WTC11 (cell line): ENCODE results near the gene HINFP. TPM values are rescaled to one million over a fixed set of nuclear protein-coding genes. Genes with fewer than 3 reads are reported as not detected.
A peak's percentile ranks its signal among the peaks of the same experiment; 100 is the strongest.
"Not testable (repeated sequence)": the region's sequence is repeated elsewhere in the genome, so short reads cannot be mapped to it uniquely, and the experiment has no call there.

Source experiments
- ATAC-seq: fragments of 200-7000 bp; cut with Tn5 transposase; 2 replicates; pipeline ENCODE4 v1.10.0; 2021; ENCODE audit warnings: mild to moderate bottlenecking, moderate library complexity
- CTCF ChIA-PET: fragments of 300-600 bp; sonication (Branson Sonifier 250); formaldehyde crosslinking; loops from one replicate; lab custom pipeline; 2021; ENCODE audit warnings: antibody characterized with exemption; lab: Charles Lee
- POLR2A ChIA-PET: fragments of 350-600 bp; sonication (Branson Sonifier 250); formaldehyde crosslinking; loops from one replicate; lab custom pipeline; 2021; ENCODE audit warnings: antibody characterized with exemption; lab: Charles Lee
- DNase-seq: peaks from one replicate; pipeline ENCODE4 v3.0.0; 2021; ENCODE audit warnings: low spot score
- H3K27ac Mint-ChIP-seq: 2 replicates; pipeline ENCODE4 v1.8.0; 2021; ENCODE audit warnings: mixed read lengths
- H3K27me3 Mint-ChIP-seq: 2 replicates; pipeline ENCODE4 v1.8.0; 2021; ENCODE audit warnings: low read depth, mild to moderate bottlenecking, moderate library complexity, mixed read lengths
- H3K36me3 Mint-ChIP-seq: 2 replicates; pipeline ENCODE4 v1.8.0; 2021; ENCODE audit warnings: mixed read lengths
- H3K4me1 Mint-ChIP-seq: 2 replicates; pipeline ENCODE4 v1.8.0; 2022; ENCODE audit warnings: mixed read lengths
- H3K4me3 Mint-ChIP-seq: 2 replicates; pipeline ENCODE4 v1.8.0; 2021; ENCODE audit warnings: mild to moderate bottlenecking, moderate library complexity, mixed read lengths
- H3K9me3 Mint-ChIP-seq: 2 replicates; pipeline ENCODE4 v1.8.0; 2021; ENCODE audit warnings: mixed read lengths
- ATF1 ChIP-seq: sonication (generic); formaldehyde crosslinking; IDR thresholded peaks from 2 replicates; pipeline ENCODE4 v1.8.1; 2023; ENCODE audit warnings: mild to moderate bottlenecking, moderate library complexity, missing genetic modification reagents
- E2F5 ChIP-seq: sonication (generic); formaldehyde crosslinking; IDR thresholded peaks from 2 replicates; pipeline ENCODE4 v1.8.1; 2022; ENCODE audit warnings: mild to moderate bottlenecking, moderate library complexity, missing genetic modification reagents
- FOXK1 ChIP-seq: sonication (generic); formaldehyde crosslinking; IDR thresholded peaks from 2 replicates; pipeline ENCODE4 v1.8.0; 2022; ENCODE audit warnings: mild to moderate bottlenecking, moderate library complexity, missing genetic modification reagents
- FOXP4 ChIP-seq: sonication (generic); formaldehyde crosslinking; IDR thresholded peaks from 2 replicates; pipeline ENCODE4 v1.8.0; 2022; ENCODE audit warnings: mild to moderate bottlenecking, missing genetic modification reagents
- NR2C2 ChIP-seq: sonication (generic); formaldehyde crosslinking; IDR thresholded peaks from 2 replicates; pipeline ENCODE4 v1.8.0; 2022; ENCODE audit warnings: mild to moderate bottlenecking, missing genetic modification reagents
- OVOL2 ChIP-seq: fragments of 250-450 bp; sonication (Bioruptor Pico); IDR thresholded peaks from 2 replicates; pipeline ENCODE4 v1.9.0; 2021; ENCODE audit warnings: mild to moderate bottlenecking, borderline replicate concordance
- SMAD3 ChIP-seq: sonication (generic); formaldehyde crosslinking; IDR thresholded peaks from 2 replicates; pipeline ENCODE4 v1.8.0; 2022; ENCODE audit warnings: missing genetic modification reagents, mild to moderate bottlenecking, borderline replicate concordance
- STAT6 ChIP-seq: sonication (generic); formaldehyde crosslinking; conservative IDR thresholded peaks from 2 replicates; pipeline ENCODE4 v1.8.1; 2023; ENCODE audit warnings: mild to moderate bottlenecking, low read depth, missing genetic modification reagents, moderate library complexity
- TCF7 ChIP-seq: sonication (generic); formaldehyde crosslinking; IDR thresholded peaks from 2 replicates; pipeline ENCODE4 v1.8.0; 2022; ENCODE audit warnings: mild to moderate bottlenecking, low read depth, missing genetic modification reagents, moderate library complexity
- TP53 ChIP-seq: sonication (generic); formaldehyde crosslinking; IDR thresholded peaks from 2 replicates; pipeline ENCODE4 v1.8.1; 2023; ENCODE audit warnings: mild to moderate bottlenecking, missing genetic modification reagents
- ZNF121 ChIP-seq: sonication (generic); formaldehyde crosslinking; IDR thresholded peaks from 2 replicates; pipeline ENCODE4 v1.8.0; 2023; ENCODE audit warnings: missing genetic modification reagents
- ZNF532 ChIP-seq: fragments of 250-450 bp; sonication (Bioruptor Pico); IDR thresholded peaks from 2 replicates; pipeline ENCODE4 v1.9.0; 2021; ENCODE audit warnings: mild to moderate bottlenecking, borderline replicate concordance
- total RNA-seq: library from RNA; stranded (reverse); gene quantifications from 3 replicates; pipeline ENCODE4 v1.2.3, GENCODE V29; 2021

HINFP gene
- total RNA-seq, 1 experiment from 2014 or later = 35.4 TPM

- no peaks in the 10 kb centered on the region; the same call in 1 of the 2 replicates for H3K27me3 Mint-ChIP-seq
- H3K4me1 Mint-ChIP-seq = peaks cover 15% of the 10 kb centered on the region
- ATAC-seq (no peak), DNase-seq (no peak)
- POLR2A ChIA-PET = no interaction called here
- no peak for TF ChIP-seq FOXP4
- TF ChIP-seq STAT6 (CRISPR knock-in tag) = no peak
- no peak for TF ChIP-seq ZNF532
- no peak for TF ChIP-seq TP53 (CRISPR knock-in tag)
- no peak for TF ChIP-seq SMAD3 (CRISPR knock-in tag)
- no peak for TF ChIP-seq NR2C2 (CRISPR knock-in tag)
- no peak for TF ChIP-seq ATF1 (CRISPR knock-in tag)
- no peak for TF ChIP-seq TCF7 (CRISPR knock-in tag)
- TF ChIP-seq OVOL2 = no peak
- no peak overlapping the region for H3K27ac Mint-ChIP-seq
- no peaks in the 10 kb centered on the region for H3K9me3 Mint-ChIP-seq
- H3K4me3 Mint-ChIP-seq = no peak overlapping the region
- CTCF ChIA-PET = no interaction called here
- no peaks in the 10 kb centered on the region for H3K36me3 Mint-ChIP-seq
Measured at GRCh38 chr11:119161871-119162270, 40.5 kb downstream of the HINFP start.

GRCh38 chr11:119166368-119167076 lies 45.1 kb downstream of the HINFP start:
- H3K4me3 Mint-ChIP-seq = no peak overlapping the region
- no peaks in the 10 kb centered on the region for H3K9me3 Mint-ChIP-seq
- H3K27ac Mint-ChIP-seq = no peak overlapping the region
- H3K27me3 Mint-ChIP-seq = no peaks in the 10 kb centered on the region
- TF ChIP-seq E2F5 (CRISPR knock-in tag) (no peak), FOXK1 (CRISPR knock-in tag) (no peak), ZNF121 (CRISPR knock-in tag) (peak; percentile 67; the same call in 1 of the 2 replicates)
- TF ChIP-seq, all 79 proteins: peak for 1
- ChIA-PET POLR2A (no interaction called here), CTCF (interaction anchor here (1.0 to 4.7 kb wide), 7 partner anchors 10 to 171 kb away, joined by 3 to 18 read pairs (median 4); partner anchors contain the start of gene HINFP)
- no peak for DNase-seq
- ATAC-seq = no peak
- H3K36me3 Mint-ChIP-seq = no peaks in the 10 kb centered on the region
- peaks cover 22% of the 10 kb centered on the region for H3K4me1 Mint-ChIP-seq

- H3K4me3 Mint-ChIP-seq, POLR2A ChIA-PET, DNase-seq, ATAC-seq, H3K9me3 Mint-ChIP-seq, H3K27me3 Mint-ChIP-seq, H3K27ac Mint-ChIP-seq, H3K36me3 Mint-ChIP-seq: not testable (repeated sequence)
- CTCF ChIA-PET = interaction anchor here (1.0 to 4.7 kb wide), 6 partner anchors 11 to 171 kb away, joined by 3 to 18 read pairs (median 4); partner anchors contain the start of gene HINFP
- H3K4me1 Mint-ChIP-seq = peaks cover 22% of the 10 kb centered on the region
Measured at GRCh38 chr11:119167077-119167458, 45.7 kb downstream of the HINFP start.
